ENCODE data around the gene PDCD11.

The PDCD11 gene

DNA sequence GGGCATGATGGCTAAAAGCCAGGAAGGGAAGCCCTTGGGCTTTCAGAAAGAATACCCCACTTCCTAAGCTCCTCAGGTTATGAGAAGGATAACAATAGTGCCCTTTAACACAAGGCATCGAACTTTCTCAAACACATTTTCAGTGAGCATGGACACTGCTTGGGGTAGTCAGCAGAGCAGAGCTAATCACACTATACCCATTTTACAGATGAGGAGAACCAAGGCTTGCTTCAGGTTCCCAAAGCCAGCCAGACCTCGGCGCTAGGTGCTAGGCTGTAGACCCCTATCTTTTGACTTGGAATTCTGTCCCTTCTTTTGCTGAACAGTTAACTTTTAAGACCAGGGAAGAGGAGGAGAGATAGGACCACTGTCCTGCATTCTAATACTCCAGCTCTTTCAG, 98.9 kb downstream of the PDCD11 start:
- no peak overlapping the region for H3K4me3 ChIP-seq (ENCODE audit: low read depth, low read length)
- no peak overlapping the region for H3K27ac ChIP-seq
- no peak overlapping the region for H2AFZ ChIP-seq
- H3K27me3 ChIP-seq (ENCODE audit: control insufficient read depth, insufficient read depth, low read length): no peaks in the 10 kb centered on the region
- no peaks in the 10 kb centered on the region for H3K36me3 ChIP-seq (ENCODE audit: control insufficient read depth, insufficient read depth, low read length)
- peaks cover 21% of the 10 kb centered on the region for H3K4me1 ChIP-seq
- no peak overlapping the region for H3K9ac ChIP-seq
- no peaks in the 10 kb centered on the region for H3K9me3 ChIP-seq (ENCODE audit: control insufficient read depth, low read length)
- TF ChIP-seq, protein P1, sequence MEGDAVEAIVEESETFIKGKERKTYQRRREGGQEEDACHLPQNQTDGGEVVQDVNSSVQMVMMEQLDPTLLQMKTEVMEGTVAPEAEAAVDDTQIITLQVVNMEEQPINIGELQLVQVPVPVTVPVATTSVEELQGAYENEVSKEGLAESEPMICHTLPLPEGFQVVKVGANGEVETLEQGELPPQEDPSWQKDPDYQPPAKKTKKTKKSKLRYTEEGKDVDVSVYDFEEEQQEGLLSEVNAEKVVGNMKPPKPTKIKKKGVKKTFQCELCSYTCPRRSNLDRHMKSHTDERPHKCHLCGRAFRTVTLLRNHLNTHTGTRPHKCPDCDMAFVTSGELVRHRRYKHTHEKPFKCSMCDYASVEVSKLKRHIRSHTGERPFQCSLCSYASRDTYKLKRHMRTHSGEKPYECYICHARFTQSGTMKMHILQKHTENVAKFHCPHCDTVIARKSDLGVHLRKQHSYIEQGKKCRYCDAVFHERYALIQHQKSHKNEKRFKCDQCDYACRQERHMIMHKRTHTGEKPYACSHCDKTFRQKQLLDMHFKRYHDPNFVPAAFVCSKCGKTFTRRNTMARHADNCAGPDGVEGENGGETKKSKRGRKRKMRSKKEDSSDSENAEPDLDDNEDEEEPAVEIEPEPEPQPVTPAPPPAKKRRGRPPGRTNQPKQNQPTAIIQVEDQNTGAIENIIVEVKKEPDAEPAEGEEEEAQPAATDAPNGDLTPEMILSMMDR (IDR thresholded peaks at IDR 0.05): no peak
- H3K4me2 ChIP-seq (ENCODE audit: low read length): no peak overlapping the region
- no peaks in the 10 kb centered on the region for H3K79me2 ChIP-seq

Data from parathyroid adenoma (tissue), 2 donors.